ENCODE data around the gene PPIF.

Gene PPIF

GRCh38 chr10:79347226-79347893, at the start of gene PPIF:
Gene PPIF (plus strand): TSS chr10:79347469. CDS start chr10:79347549, 80 bp downstream.
- Histone ChIP-seq H3K36me3 (ENCODE audit: control insufficient read depth, insufficient read depth, low read length, severe bottlenecking) (peaks cover 37% of the 10 kb centered on the region), H3K9me3 (ENCODE audit: control insufficient read depth, low read length) (no peaks in the 10 kb centered on the region), H3K9ac (ENCODE audit: low read length) (peak within 1 kb of the TSS; percentile 95), H3K4me1 (ENCODE audit: control insufficient read depth, insufficient read depth, low read length) (peaks cover 62% of the 10 kb centered on the region), H3K4me3 (ENCODE audit: low read length) (peak within 1 kb of the TSS; percentile 91), H3K27me3 (replicated peaks; ENCODE audit: control insufficient read depth, insufficient read depth, low read length) (no peaks in the 10 kb centered on the region)
- DNase-seq (ENCODE audit: low read depth): peak; percentile 98

DNA sequence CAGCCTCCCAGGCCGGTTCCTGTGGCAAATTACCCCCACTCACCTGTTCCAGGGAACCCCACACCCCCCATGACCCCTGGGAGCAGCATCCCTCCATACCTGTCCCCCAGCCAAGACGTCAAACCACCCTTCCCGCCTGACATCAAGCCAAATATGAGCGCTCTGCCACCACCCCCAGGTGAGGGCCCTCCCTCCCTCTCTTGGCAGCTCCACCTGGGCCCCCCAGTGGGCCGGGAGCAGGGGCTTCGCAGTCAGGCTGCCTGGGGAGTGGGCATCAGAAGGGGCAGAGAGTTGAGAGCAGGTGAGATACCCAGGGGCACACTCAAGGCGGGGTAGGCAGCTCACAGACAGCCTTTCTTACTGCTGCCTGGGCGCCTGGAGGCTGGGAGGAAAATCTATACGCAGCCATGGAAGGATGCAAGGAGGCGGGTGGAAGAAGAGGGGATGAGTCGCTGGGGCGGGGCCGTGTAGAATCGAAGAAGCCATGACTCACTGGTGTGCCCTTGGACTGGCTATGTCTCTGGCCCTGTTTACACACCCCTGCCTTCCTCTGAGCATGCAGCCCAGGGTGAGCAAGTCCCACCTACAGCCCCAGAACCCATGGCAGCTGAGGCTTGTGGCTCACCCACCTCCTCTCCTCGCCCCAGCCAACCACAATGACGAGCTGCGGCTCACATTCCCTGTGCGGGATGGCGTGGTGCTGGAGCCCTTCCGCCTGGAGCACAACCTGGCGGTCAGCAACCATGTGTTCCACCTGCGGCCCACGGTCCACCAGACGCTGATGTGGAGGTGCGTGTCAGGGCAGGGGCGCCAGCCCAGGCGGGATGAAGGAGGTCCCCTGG, 48.6 kb upstream of the PPIF start:
- Histone ChIP-seq H3K36me3 (ENCODE audit: control insufficient read depth, insufficient read depth, low read length, severe bottlenecking) (peaks cover 95% of the 10 kb centered on the region), H3K9ac (ENCODE audit: low read length) (peak overlapping the region; percentile 67), H3K4me3 (ENCODE audit: low read length) (peak overlapping the region; percentile 45), H3K27me3 (replicated peaks; ENCODE audit: control insufficient read depth, insufficient read depth, low read length) (no peaks in the 10 kb centered on the region), H3K4me1 (ENCODE audit: control insufficient read depth, insufficient read depth, low read length) (peaks cover 33% of the 10 kb centered on the region), H3K9me3 (ENCODE audit: control insufficient read depth, low read length) (no peaks in the 10 kb centered on the region)
- peak; percentile 90 for DNase-seq (ENCODE audit: low read depth)

GRCh38 chr10:79299397-79300241, 47.6 kb upstream of the PPIF start:
- peak; percentile 78 for DNase-seq (ENCODE audit: low read depth)
- Histone ChIP-seq H3K27me3 (replicated peaks; ENCODE audit: control insufficient read depth, insufficient read depth, low read length) (no peaks in the 10 kb centered on the region), H3K9me3 (ENCODE audit: control insufficient read depth, low read length) (no peaks in the 10 kb centered on the region), H3K4me3 (ENCODE audit: low read length) (peak overlapping the region; percentile 45), H3K36me3 (ENCODE audit: control insufficient read depth, insufficient read depth, low read length, severe bottlenecking) (peaks cover 95% of the 10 kb centered on the region), H3K4me1 (ENCODE audit: control insufficient read depth, insufficient read depth, low read length) (peaks cover 26% of the 10 kb centered on the region), H3K9ac (ENCODE audit: low read length) (peak overlapping the region; percentile 73)

DNA sequence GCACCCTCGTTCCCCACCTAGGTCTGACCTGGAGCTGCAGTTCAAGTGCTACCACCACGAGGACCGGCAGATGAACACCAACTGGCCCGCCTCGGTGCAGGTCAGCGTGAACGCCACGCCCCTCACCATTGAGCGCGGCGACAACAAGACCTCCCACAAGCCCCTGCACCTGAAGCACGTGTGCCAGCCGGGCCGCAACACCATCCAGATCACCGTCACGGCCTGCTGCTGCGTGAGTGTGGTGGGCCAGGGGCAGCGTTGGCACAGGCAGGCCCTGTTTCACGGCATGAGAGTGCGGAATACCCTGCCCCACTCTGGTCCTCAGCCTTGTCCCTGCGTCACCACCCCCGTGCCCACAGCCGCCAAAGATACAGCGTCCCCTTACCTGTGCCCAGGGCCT, 46.6 kb upstream of the PPIF start:
- no peak overlapping the region for H3K9ac ChIP-seq (ENCODE audit: low read length)
- no peaks in the 10 kb centered on the region for H3K9me3 ChIP-seq (ENCODE audit: control insufficient read depth, low read length)
- no peaks in the 10 kb centered on the region for H3K27me3 ChIP-seq (replicated peaks; ENCODE audit: control insufficient read depth, insufficient read depth, low read length)
- peaks cover 97% of the 10 kb centered on the region for H3K36me3 ChIP-seq (ENCODE audit: control insufficient read depth, insufficient read depth, low read length, severe bottlenecking)
- peaks cover 26% of the 10 kb centered on the region for H3K4me1 ChIP-seq (ENCODE audit: control insufficient read depth, insufficient read depth, low read length)
- no peak for DNase-seq (ENCODE audit: low read depth)
- no peak overlapping the region for H3K4me3 ChIP-seq (ENCODE audit: low read length)

- no peaks in the 10 kb centered on the region for H3K9me3 ChIP-seq (ENCODE audit: control insufficient read depth, low read length)
- peaks cover 26% of the 10 kb centered on the region for H3K4me1 ChIP-seq (ENCODE audit: control insufficient read depth, insufficient read depth, low read length)
- DNase-seq (ENCODE audit: low read depth): no peak
- no peak overlapping the region for H3K4me3 ChIP-seq (ENCODE audit: low read length)
- peaks cover 99% of the 10 kb centered on the region for H3K36me3 ChIP-seq (ENCODE audit: control insufficient read depth, insufficient read depth, low read length, severe bottlenecking)
- no peak overlapping the region for H3K9ac ChIP-seq (ENCODE audit: low read length)
- no peaks in the 10 kb centered on the region for H3K27me3 ChIP-seq (replicated peaks; ENCODE audit: control insufficient read depth, insufficient read depth, low read length)
These were observed 45.3 kb upstream of the PPIF start for GRCh38 chr10:79301754-79302530.

GRCh38 chr10:79303631-79304478, 43.4 kb upstream of the PPIF start:
- no peaks in the 10 kb centered on the region for H3K9me3 ChIP-seq (ENCODE audit: control insufficient read depth, low read length)
- H3K36me3 ChIP-seq (ENCODE audit: control insufficient read depth, insufficient read depth, low read length, severe bottlenecking): peaks cover 99% of the 10 kb centered on the region
- peaks cover 19% of the 10 kb centered on the region for H3K4me1 ChIP-seq (ENCODE audit: control insufficient read depth, insufficient read depth, low read length)
- no peak for DNase-seq (ENCODE audit: low read depth)
- no peak overlapping the region for H3K9ac ChIP-seq (ENCODE audit: low read length)
- no peak overlapping the region for H3K4me3 ChIP-seq (ENCODE audit: low read length)
- no peaks in the 10 kb centered on the region for H3K27me3 ChIP-seq (replicated peaks; ENCODE audit: control insufficient read depth, insufficient read depth, low read length)

- Histone ChIP-seq H3K9me3 (ENCODE audit: control insufficient read depth, low read length) (no peaks in the 10 kb centered on the region), H3K9ac (ENCODE audit: low read length) (no peak overlapping the region), H3K4me1 (ENCODE audit: control insufficient read depth, insufficient read depth, low read length) (peaks cover 12% of the 10 kb centered on the region), H3K27me3 (replicated peaks; ENCODE audit: control insufficient read depth, insufficient read depth, low read length) (no peaks in the 10 kb centered on the region), H3K36me3 (ENCODE audit: control insufficient read depth, insufficient read depth, low read length, severe bottlenecking) (peaks cover 100% of the 10 kb centered on the region), H3K4me3 (ENCODE audit: low read length) (no peak overlapping the region)
- DNase-seq (ENCODE audit: low read depth): no peak
These were observed 42.7 kb upstream of the PPIF start for GRCh38 chr10:79304479-79305087.

DNA sequence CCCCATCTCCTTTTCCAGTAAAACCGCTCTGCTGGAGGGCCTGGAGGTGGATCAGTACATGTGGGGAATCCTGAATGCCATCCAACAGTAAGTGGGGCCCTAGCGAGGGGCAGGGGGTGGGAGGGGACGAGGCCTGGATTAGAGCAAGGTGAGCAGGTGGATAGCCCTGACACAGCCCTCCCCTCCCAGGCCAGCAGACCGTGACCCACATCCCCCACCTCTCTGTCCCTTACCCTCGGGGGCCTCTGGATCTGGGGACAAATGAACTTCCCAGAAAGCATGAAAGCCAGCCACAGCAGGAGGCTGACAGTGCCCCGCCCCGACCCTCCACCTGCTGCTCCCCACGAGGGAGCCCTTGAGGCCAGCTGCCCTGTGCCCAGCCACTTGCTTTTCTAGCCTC, 41.8 kb upstream of the PPIF start:
- Histone ChIP-seq H3K4me3 (ENCODE audit: low read length) (no peak overlapping the region), H3K4me1 (ENCODE audit: control insufficient read depth, insufficient read depth, low read length) (peaks cover 2% of the 10 kb centered on the region), H3K9ac (ENCODE audit: low read length) (no peak overlapping the region), H3K36me3 (ENCODE audit: control insufficient read depth, insufficient read depth, low read length, severe bottlenecking) (peaks cover 100% of the 10 kb centered on the region), H3K9me3 (ENCODE audit: control insufficient read depth, low read length) (no peaks in the 10 kb centered on the region), H3K27me3 (replicated peaks; ENCODE audit: control insufficient read depth, insufficient read depth, low read length) (no peaks in the 10 kb centered on the region)
- DNase-seq (ENCODE audit: low read depth): no peak

- H3K4me3 ChIP-seq (ENCODE audit: low read length): no peak overlapping the region
- no peak for DNase-seq (ENCODE audit: low read depth)
- H3K9me3 ChIP-seq (ENCODE audit: control insufficient read depth, low read length): no peaks in the 10 kb centered on the region
- no peaks in the 10 kb centered on the region for H3K4me1 ChIP-seq (ENCODE audit: control insufficient read depth, insufficient read depth, low read length)
- no peak overlapping the region for H3K9ac ChIP-seq (ENCODE audit: low read length)
- no peaks in the 10 kb centered on the region for H3K27me3 ChIP-seq (replicated peaks; ENCODE audit: control insufficient read depth, insufficient read depth, low read length)
- peaks cover 100% of the 10 kb centered on the region for H3K36me3 ChIP-seq (ENCODE audit: control insufficient read depth, insufficient read depth, low read length, severe bottlenecking)
These were observed 41.3 kb upstream of the PPIF start for GRCh38 chr10:79305988-79306387.
